Retina (tissue), 1 donor: ENCODE data around the gene CERS2.
A peak's percentile ranks its signal among the peaks of the same experiment; 100 is the strongest.

Experiments
- DNase-seq: peaks from one replicate; pipeline ENCODE4 v3.0.0-alpha.2; 2016

The CERS2 gene, protein sequence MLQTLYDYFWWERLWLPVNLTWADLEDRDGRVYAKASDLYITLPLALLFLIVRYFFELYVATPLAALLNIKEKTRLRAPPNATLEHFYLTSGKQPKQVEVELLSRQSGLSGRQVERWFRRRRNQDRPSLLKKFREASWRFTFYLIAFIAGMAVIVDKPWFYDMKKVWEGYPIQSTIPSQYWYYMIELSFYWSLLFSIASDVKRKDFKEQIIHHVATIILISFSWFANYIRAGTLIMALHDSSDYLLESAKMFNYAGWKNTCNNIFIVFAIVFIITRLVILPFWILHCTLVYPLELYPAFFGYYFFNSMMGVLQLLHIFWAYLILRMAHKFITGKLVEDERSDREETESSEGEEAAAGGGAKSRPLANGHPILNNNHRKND

DNA sequence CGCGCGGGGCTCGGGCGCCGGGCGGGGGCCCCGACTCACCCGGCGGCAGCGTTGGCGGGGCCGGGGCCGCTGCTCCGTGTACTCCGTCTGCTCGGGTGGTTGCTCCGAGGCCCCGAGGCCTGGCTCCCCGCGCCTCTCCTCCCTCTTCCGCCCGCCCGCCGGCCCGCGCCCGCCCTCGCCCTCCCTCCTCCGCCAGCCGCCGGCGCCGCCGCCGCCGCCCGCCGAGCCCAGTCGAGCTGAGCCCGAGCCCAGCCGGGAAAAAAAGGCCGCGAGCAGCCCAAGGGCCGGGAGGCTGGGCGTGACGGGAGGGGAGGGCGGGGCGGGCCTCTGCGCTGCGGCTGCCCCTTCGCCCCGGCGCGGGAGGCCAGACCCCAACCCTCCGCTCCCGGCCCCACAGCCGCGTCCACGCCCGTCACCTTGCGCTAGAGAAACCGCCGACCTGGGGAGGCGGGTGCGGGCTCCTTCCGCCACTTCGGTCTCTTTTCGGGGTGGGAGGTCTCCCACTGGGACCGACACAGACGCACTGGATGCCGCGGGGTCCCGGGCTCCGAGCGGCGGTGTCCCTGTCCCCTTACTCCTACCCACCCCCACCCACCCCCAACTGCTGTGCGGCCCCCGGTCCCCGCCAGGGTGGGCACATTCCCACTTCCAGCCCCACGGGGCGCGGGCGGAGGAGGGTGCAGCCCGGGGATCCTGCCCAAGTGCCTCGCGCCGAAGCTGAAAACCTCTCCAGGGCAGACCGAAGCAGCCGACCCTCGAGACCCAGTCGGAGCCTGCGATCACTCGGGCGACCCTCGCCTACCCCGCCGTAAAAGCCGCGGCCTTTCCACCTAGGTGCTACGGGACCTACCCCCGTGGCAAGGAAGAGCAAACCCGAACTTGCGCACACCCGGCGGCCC lies at the start of gene CERS2:
Gene CERS2, minus strand, starts transcription at position 256 of the 899 bp plus-strand sequence. CDS start 5,745 bp downstream, outside the sequence.
- peak; percentile 79 for DNase-seq

DNA sequence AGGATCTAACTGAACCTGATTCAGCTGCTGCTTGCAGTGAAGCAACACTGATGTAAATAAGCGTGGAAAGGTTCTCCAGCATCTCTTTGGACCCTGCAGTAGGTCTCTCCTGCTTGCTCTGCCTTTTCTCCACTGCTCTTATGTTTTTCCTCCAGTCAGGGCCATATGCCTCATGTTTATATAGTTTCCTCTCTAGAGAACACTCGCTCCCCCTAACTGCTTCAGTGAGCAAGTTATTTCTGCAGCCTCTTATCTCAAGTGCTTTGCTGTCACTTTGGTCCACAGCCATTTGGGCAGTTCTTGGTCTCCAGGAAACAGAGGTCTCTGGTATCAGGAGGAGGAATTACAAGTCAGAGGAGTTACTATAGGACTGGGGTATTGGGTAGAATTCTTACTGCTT lies 38.9 kb upstream of the CERS2 start:
- no peak for DNase-seq

DNA sequence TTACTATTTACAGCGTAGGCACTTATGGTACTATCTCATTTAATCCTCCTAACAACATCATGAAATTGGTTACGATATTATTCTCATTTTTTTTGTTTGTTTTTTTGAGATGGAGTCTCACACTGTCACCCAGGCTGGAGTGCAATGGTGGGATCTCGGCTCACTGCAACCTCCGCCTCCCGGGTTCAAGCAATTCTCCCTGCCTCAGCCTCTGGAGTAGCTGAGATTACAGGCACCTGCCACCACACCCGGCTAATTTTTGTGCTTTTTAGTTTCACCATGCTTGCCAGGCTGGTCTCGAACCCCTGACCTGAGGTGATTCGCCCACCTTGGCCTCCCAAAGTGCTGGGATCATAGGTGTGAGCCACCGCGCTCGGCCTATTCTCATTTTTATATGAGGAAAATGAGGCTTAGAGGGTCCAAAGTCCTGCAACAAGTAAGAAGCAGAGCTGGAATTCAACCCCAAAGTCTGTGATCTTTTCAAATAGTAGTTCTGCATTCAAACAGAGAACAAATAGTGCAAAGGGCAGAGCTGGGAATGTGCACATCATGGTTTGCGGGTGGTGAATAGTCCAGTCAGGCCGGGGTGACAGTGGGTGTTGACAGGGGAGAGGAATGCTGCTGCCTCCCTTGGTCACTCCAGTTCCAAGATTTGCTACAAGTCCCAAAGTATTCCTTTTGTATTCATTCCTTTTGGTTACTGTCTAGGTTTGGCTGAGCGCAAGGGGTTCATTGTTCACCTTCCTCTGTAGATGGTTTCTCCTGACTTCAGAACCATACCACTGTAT lies 38.2 kb upstream of the CERS2 start:
- no peak for DNase-seq

DNA sequence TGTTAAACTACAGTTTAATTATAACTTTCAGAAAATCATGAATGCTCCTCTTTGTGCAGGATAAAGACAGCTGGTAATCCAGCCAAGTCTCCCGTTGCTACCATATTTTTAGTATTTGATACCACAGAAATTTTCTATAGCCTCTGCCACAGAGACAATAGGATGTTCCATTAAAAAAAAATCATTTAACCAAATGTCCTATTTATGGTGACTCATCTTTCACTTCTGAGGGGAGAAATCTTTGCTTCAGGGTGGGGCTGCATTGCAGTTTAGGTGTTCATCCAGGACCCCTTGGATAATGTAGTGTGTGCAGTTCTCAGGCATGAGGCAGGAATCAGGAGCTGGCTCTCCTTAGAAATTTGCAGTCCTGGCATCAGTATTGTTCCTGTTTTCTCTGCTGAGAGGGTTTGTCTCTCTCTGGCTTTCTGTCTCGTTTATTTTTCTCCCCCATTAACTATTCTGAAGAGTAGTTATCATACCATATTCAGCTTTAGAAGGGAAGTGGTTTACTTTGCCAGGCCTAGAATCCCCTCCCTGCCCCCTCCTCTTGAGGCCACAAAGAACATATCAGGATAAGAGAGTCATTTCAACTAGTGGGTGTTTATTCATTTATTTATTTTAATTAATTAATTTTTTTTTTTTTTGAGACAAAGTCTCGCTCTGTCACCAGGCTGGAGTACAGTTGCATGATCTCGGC lies 36.7 kb upstream of the CERS2 start:
- DNase-seq = no peak

DNA sequence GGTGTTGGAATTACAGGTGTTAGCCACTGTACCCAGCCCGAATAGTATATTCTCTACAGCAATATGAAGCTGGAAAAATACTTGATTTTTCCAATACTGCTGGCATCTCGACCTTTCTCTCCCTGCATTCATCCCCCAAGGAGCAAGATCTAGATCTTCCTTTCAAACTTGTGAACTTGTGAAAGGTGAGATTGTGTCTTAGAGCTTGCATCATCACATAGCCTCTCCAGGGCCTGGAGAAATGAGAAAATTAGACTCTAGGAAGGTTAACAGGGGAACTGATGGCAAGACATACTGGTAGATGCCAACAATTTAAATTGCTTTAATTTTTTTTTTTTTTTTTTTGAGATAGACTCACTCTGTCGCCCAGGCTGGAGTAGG lies 35.7 kb upstream of the CERS2 start:
- no peak for DNase-seq

DNA sequence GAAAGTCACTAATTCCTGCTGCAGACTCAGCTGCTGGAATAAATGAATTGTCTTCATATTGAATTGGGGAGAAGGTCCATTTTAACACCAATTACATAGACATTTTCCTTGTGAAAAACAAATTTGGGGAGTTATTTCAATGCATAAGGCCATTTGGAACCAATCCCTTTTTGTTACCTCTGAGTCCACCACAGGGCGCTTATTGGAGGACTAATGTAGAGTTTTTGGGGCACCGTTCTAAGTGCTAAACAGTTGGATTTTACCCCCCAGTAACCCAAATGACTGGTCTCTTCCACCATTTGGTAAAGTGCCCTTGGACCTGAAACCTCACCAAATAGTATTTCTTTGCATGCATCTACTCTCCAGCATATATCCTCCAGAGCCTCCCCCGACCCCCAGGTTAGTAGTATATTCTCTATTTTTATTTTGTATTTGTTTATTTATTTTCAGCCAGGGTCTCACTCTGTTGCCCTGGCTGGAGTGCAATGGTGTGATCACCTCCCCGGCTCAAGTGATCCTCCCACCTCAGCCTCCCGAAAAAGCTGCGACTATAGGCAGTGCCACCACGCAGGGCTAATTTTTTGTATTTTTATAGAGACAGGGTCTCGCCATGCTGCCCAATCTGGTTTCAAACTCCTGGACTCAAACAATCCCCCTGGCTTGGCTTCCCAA lies 35.2 kb upstream of the CERS2 start:
- no peak for DNase-seq

DNA sequence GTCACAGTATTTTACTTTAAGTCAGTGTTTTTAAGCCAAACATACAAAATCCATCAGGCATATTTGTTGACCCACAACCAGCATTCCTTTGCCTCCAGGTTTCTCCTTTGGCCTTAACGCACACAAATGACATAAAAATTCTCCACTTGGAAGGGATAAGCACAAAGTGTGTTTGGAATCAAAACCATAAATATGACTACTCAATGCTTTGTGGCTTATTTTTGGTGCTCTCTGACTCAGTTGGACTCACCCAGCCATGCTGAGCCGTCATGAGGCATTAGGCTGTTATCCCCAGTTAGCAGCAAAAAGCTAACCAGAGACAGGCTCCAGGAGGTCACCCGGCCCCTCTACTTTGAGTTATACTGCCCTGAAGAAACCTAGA lies 34.6 kb upstream of the CERS2 start:
- DNase-seq = no peak

DNA sequence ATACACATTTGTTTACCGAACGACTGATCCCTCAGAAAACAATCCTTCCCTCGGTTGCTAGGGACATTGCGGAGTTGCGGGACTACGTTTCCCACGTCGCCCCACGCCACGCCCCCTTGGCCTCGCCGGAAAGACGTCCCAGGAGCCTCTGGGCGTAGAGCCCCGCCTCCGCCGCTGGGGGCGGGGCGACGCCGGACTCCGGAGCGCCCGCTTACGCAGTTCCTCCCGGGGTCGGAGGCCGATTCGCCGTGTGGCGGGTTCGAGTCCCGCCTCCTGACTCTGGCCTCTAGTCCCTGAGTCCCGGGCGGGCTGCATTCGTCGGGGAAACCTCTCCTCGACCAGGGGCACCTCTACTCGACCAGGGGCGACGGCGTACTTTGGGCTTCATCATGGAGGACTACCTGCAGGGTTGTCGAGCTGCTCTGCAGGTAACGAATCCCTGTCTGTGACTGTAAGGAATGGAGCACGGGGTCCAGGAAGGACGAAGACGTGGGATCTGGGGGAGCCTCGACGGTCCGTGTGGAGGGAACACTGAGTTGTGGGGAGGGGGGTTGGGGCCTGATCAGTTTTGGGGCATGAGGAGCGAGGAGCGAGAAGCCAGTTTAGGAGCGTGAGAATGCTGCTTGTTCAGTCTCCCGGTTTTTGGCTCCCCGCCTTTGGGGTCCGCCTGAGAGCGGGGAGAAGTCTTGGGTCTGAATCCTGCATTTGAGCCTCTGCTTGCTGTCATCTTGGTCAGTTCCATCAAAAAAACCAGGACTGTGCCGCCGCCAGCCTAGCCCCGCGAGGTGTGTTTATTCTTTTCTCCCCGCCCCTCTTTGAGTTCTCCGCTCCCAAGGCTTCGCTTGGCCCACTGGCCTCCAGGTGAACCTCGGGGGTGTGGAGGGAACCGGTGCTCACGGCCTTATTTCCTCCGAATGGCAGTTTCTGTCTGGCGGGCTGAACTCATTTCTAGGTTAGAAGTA lies 33.9 kb upstream of the CERS2 start, which contains the start of gene PRUNE1:
Gene PRUNE1, plus strand, starts transcription at position 206 of the 962 bp plus-strand sequence. Its CDS starts 184 bp downstream, at position 390.
- peak; percentile 96 for DNase-seq

DNA sequence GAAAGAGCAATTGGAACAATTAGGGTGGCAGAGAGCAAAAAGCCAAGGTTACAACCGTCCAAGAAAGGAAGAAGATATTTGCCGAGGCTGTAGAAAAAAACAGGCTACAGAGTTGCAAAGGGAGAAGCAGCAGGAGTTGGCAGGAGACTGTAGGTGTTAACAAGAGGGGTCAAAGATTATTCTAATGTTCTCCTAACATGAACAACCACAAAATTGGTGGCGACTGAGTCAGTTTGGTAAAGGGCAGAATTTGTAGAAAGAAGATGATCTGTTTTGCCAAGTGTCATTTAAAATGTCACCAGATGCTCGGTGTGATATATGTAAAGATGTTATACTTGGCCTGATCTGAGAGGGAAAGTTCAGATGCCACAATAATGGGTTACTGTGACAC lies 33.2 kb upstream of the CERS2 start:
- DNase-seq = no peak

DNA sequence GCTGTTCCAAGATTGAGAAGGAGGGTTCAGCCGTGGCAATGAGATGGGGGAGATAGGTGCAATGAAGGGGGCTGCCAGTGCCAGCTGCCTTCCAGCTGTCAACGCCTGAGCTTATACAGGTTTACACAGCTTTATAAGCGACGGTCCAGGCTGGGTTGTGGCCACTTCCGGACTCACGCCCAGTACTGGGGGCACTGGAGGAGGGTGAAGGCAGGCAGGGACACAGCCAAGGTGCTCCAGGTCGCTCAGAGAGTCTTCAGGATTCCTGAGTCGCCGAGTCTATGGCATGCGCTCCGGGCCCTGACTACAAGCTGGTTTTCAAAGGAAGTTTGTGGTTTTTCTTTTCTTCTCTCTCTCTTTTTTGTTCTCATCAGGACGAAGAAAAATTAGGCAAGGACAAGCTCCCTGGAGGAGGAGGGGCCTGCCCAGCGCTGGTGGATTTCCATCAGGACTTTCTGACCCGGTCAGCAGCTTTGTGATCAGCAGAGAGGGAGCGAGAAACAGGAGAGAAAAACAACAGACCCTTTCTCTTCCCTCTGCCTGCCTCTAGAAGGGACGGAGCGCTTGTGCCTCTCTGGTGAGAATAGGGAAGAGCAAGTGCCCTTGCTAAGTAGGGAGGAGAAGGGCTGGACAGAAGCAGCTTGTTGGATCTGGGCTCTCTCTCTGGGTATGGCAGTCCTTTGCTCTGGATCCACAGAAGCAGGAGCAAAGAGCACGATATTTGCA lies 31.9 kb upstream of the CERS2 start, which contains the start of gene MINDY1:
Gene MINDY1, minus strand, starts transcription at position 576 of the 726 bp plus-strand sequence. CDS start 4,285 bp downstream, outside the sequence.
- DNase-seq = peak; percentile 85

DNA sequence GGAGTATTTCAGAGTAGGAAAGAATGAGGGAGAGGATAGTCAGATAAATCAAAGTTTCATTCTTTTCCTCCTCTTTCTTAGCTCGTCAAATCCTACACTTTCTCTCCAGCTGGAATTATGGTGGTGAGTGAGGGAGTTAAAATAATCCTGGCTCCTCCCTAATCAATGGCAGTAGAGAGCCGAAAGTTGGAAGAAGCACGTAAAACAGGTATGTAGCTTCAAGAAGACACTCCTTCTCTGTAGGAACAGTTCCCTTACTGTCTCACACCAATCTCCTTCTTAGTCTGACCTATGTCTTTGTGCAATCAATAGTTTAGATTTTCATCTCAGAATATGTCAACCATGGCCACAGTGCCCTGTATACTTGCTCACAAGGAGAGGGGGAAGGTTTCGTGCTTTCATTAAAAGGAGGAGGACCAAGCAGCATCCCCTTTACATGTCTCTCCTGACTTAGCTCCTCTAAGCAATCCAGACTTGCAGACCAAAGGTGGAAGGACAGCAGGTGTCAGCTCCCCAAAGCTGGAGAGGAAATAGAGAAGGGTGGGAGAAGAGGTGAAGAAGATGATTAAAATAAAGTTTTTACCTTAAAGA lies 31.2 kb upstream of the CERS2 start:
- DNase-seq = no peak

DNA sequence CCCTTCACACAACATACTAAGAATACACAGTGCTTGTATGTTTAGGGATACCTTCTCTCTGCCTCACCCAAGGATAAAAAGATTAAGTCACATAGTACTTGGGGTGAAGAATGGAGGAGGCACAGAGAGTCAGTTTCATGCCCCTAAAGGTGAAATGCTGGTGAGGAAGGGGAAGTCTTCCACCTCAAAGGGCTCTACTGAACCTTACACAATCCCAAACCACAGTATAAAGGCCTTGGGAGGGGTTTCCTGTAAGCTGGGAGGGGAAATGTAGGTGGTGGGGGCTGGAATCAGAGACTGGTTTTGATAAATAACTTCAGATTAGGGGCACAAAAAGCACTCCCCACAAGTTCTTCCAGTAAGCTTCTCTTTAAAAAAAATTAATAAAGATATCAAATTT lies 28.5 kb upstream of the CERS2 start:
- no peak for DNase-seq

DNA sequence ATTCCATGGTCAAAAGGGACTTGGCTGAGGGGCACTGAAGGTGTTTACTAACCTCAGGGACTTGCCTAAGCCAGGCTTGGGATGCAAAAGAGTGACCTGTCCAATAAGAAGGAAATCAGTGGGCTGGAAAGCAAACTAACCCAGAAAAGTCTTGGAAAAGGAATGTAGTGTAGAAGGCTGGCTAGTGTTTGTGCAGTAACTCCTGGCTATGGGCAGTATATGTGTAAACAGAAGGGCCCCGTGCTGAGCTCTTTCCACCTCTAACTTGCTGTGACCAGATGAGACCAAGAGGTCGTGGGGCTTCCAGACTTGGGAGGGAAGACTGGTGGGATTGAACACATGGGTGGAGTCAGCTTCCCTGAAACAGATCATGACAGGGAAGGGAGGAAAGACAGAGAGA lies 28.0 kb upstream of the CERS2 start:
- no peak for DNase-seq

DNA sequence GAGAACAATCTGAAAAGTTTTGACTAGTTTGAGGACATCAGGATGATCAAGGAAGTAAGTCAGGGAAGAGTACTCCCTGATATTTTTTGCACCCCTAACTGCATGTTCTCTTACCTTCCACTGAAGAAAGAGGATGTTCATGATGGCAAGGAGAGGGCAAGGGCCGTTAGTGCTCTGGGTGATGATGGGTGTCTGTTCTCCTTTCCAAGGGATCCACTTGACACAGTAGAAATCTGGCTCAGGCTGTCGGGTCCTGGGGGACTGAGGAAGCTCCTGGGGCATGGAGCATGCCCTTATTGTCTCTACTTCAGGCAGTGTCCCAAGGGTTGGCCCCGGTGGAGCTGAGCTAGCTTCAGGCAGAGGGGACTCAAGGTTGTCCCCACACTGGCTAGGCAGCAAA lies 27.4 kb upstream of the CERS2 start:
- no peak for DNase-seq

DNA sequence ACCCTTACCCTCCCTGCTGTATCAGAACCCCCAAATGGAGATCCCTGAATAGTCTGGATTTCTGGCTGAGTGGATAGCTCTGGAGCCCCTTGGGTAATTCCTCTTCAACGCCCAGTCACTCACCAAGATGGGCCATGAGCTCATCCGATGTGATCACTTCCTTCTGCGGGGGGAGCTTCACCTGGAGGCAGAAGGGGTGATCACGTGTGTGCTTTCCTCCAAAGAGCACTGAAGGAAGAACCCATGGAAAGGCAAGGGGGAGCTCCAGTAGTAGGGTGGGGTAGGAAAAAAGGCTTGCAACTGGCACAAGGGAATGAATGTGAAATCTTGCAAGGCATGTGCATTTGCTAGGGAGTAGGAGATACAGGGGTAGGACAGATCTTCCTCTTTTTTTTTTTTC lies 27.0 kb upstream of the CERS2 start:
- DNase-seq = no peak

DNA sequence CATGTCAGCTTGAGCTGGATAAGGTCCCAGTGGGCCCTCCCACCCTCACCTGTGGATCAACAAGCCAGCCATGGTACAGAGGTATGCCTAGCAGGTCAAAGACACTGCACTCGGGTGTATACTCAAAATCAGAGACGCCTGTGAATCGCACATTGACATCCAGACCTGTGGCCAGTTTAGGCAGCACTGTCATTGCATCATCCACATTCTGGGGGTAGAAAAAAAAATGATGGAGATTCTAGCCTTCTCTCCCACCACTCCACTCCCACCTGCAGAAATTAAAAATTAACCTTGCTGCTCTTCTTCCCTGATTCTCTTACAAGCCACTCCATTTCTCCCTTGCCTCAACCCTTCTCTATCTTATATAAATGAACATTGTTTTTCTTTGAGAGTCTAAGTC lies 25.8 kb upstream of the CERS2 start:
- no peak for DNase-seq

DNA sequence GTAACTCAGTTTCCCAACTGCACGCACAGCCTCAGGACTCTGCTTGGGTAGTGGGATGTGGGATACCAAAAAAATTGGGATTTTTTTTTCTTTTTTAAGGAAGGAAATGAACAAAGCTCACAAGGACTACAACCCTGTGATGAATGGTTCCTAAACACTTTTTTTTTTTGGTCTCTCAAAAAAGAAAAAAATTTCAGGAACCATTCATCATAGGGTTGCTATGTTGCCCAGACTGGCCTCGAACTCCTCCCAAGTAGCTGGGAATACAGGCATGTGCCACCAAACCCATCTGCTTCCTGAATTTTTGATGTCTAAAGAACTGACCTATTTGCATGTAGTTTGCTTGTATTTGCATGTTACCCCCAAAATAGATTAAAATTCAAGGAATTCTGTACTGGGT lies 25.3 kb upstream of the CERS2 start:
- no peak for DNase-seq

DNA sequence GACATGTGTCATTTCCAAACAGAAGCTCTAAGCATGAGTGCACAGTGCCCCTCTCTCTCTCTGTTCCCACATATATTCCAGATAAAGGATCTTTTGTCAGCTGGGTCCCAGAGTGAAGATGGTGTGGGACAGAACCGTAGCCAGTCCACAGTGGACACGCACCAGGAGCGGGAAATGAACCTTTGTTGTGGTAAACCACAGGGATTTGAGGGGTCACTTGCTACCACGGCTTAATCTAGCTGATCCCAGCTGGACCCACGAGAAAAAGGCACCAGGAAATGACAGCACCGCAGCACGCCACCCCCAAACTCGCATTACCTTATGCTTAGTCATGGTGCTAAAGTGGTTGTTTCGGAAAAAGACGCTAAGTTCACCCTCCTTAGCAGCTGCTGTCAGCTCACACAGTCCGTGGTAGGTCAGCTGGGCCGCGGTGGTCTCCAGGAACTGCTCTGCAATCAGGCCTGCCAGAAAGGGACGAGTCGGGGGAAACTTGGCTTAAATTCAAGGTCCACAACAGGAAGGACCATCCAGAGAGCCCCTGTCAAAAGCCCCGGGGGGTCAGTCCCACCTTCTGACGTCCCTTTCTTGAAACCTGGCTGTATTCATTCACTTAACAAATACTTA lies 24.5 kb upstream of the CERS2 start:
- DNase-seq = no peak

DNA sequence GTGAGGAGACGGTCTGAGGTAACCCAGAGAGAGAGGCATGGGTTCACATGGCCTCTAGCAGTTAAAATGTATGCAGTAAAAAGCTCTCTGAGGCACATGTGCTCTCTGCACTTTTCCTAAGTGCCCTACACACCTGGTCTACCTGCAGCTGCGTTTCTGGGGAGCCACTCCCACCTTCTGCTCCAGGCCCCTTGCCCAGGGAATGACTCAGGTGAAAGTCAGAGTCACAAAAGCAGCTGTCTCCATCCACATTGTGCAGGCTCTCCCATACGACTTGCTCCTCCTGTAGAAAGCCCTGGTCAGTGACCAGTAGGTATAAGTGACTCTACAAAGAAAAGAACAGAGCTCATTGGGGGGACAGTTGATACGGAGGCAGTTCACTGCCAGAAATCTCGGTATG lies 23.3 kb upstream of the CERS2 start:
- no peak for DNase-seq
